Activated naive CD4-positive, alpha-beta T cell treated with anti-CD3 and anti-CD28 coated beads for 36 hours (primary cell): ENCODE results near the gene GARNL3. TPM values are rescaled to one million over a fixed set of nuclear protein-coding genes. Genes with fewer than 3 reads are reported as not detected.

ENCODE experiments used
- CTCF ChIA-PET: fragments of 350-600 bp; sonication (Branson Sonifier 250); formaldehyde crosslinking; loops from one replicate; lab custom pipeline; 2021; ENCODE audit warnings: antibody characterized with exemption; lab: Charles Lee
- DNase-seq: peaks from one replicate; pipeline ENCODE4 v3.0.0-alpha.2; 2020
- H3K27ac Mint-ChIP-seq: one replicate; pipeline ENCODE4 v1.8.0; 2021; ENCODE audit warnings: mild to moderate bottlenecking, mixed read lengths
- H3K27me3 Mint-ChIP-seq: one replicate; pipeline ENCODE4 v1.8.0; 2021; ENCODE audit warnings: low read depth, mixed read lengths
- H3K36me3 Mint-ChIP-seq: one replicate; pipeline ENCODE4 v1.8.0; 2021; ENCODE audit warnings: low read depth, mixed read lengths
- H3K4me1 Mint-ChIP-seq: one replicate; pipeline ENCODE4 v1.8.0; 2021; ENCODE audit warnings: low read depth, mixed read lengths
- H3K4me3 Mint-ChIP-seq: one replicate; pipeline ENCODE4 v1.8.0; 2021; ENCODE audit warnings: mild to moderate bottlenecking, moderate library complexity, mixed read lengths
- H3K9me3 Mint-ChIP-seq: one replicate; pipeline ENCODE4 v1.8.0; 2021; ENCODE audit warnings: mixed read lengths
- intact Hi-C: fragments of 100-400 bp; cut with micrococcal nuclease; formaldehyde crosslinking; loops from one replicate; pipeline ENCODE4 v1.15.1; 2023
- total RNA-seq, 2 experiments: library from RNA; stranded (reverse); gene quantifications; one replicate each; pipeline ENCODE4 v1.2.3, GENCODE V29; 2021

The GARNL3 gene
- 1 to 10 TPM; 1.2 to 4.6 TPM for total RNA-seq

- CTCF ChIA-PET = interaction anchor here (0.7 to 1.5 kb wide), 2 partner anchors 50 to 460 kb away, joined by 3 read pairs; partner anchors contain the start of gene ZBTB43
- Mint-ChIP-seq H3K9me3 (no peaks in the 10 kb centered on the region), H3K27ac (no peak within 1 kb of the TSS), H3K36me3 (no peaks in the 10 kb centered on the region), H3K27me3 (no peaks in the 10 kb centered on the region), H3K4me1 (no peaks in the 10 kb centered on the region), H3K4me3 (no peak within 1 kb of the TSS)
- no peak for DNase-seq
- intact Hi-C loops = no loop called here
Measured at GRCh38 chr9:127264462-127265219, at the start of gene GARNL3. Gene GARNL3 (plus strand): TSS chr9:127264774. CDS start chr9:127264878, 104 bp downstream.

GRCh38 chr9:127215268-127216209 is 49.0 kb upstream of the GARNL3 start:
- H3K9me3 Mint-ChIP-seq = no peaks in the 10 kb centered on the region
- DNase-seq = no peak
- peaks cover 3% of the 10 kb centered on the region for H3K27me3 Mint-ChIP-seq
- intact Hi-C loops = loop anchor here (2.0 kb wide), 2 partner anchors 181 to 235 kb away; partner anchors contain the start of genes LRSAM1, RPL12 and SLC2A8
- no peak overlapping the region for H3K4me3 Mint-ChIP-seq
- peaks cover 4% of the 10 kb centered on the region for H3K4me1 Mint-ChIP-seq
- CTCF ChIA-PET = interaction anchor here (0.6 to 1.7 kb wide), 13 partner anchors 9 to 276 kb away, joined by 3 to 10 read pairs (median 3); partner anchors contain the start of gene SLC2A8
- no peaks in the 10 kb centered on the region for H3K36me3 Mint-ChIP-seq
- H3K27ac Mint-ChIP-seq = no peak overlapping the region

- Mint-ChIP-seq H3K4me1 (peaks cover 4% of the 10 kb centered on the region), H3K9me3 (no peaks in the 10 kb centered on the region), H3K4me3 (no peak overlapping the region), H3K27ac (no peak overlapping the region), H3K27me3 (peaks cover 3% of the 10 kb centered on the region), H3K36me3 (no peaks in the 10 kb centered on the region)
- CTCF ChIA-PET = interaction anchor here (0.7 to 0.8 kb wide), 2 partner anchors 181 to 274 kb away, joined by 3 read pairs; partner anchors contain the start of gene SLC2A8
- intact Hi-C loops = no loop called here
- DNase-seq = no peak
Measured at GRCh38 chr9:127216210-127216887, 48.2 kb upstream of the GARNL3 start.

GRCh38 chr9:127216888-127217217 is 47.7 kb upstream of the GARNL3 start:
- intact Hi-C loops = no loop called here
- Mint-ChIP-seq H3K27ac (no peak overlapping the region), H3K4me3 (no peak overlapping the region), H3K27me3 (peaks cover 3% of the 10 kb centered on the region), H3K4me1 (peaks cover 6% of the 10 kb centered on the region), H3K9me3 (no peaks in the 10 kb centered on the region), H3K36me3 (no peaks in the 10 kb centered on the region)
- CTCF ChIA-PET = no interaction called here
- DNase-seq = no peak

- intact Hi-C loops = no loop called here
- DNase-seq = no peak
- H3K4me3 Mint-ChIP-seq = no peak overlapping the region
- no peaks in the 10 kb centered on the region for H3K9me3 Mint-ChIP-seq
- no peaks in the 10 kb centered on the region for H3K36me3 Mint-ChIP-seq
- peaks cover 3% of the 10 kb centered on the region for H3K27me3 Mint-ChIP-seq
- peaks cover 19% of the 10 kb centered on the region for H3K4me1 Mint-ChIP-seq
- CTCF ChIA-PET = interaction anchor here (0.7 kb wide), 1 partner anchor 199 kb away, joined by 4 read pairs; no protein-coding TSS in a partner anchor
- H3K27ac Mint-ChIP-seq = no peak overlapping the region
Measured at GRCh38 chr9:127218818-127219217, 45.8 kb upstream of the GARNL3 start.

- intact Hi-C loops = no loop called here
- DNase-seq = no peak
- H3K27ac Mint-ChIP-seq = no peak overlapping the region
- no peaks in the 10 kb centered on the region for H3K27me3 Mint-ChIP-seq
- H3K4me3 Mint-ChIP-seq = no peak overlapping the region
- H3K4me1 Mint-ChIP-seq = peaks cover 22% of the 10 kb centered on the region
- CTCF ChIA-PET = no interaction called here
- no peaks in the 10 kb centered on the region for H3K36me3 Mint-ChIP-seq
- H3K9me3 Mint-ChIP-seq = no peaks in the 10 kb centered on the region
Measured at GRCh38 chr9:127219520-127219919, 45.1 kb upstream of the GARNL3 start.

- H3K4me1 Mint-ChIP-seq = peaks cover 27% of the 10 kb centered on the region
- intact Hi-C loops = no loop called here
- H3K4me3 Mint-ChIP-seq = no peak overlapping the region
- DNase-seq = peak; percentile 35
- peaks cover 8% of the 10 kb centered on the region for H3K27me3 Mint-ChIP-seq
- peaks cover 2% of the 10 kb centered on the region for H3K36me3 Mint-ChIP-seq
- H3K27ac Mint-ChIP-seq = no peak overlapping the region
- CTCF ChIA-PET = no interaction called here
- H3K9me3 Mint-ChIP-seq = no peaks in the 10 kb centered on the region
Measured at GRCh38 chr9:127221695-127222094, 42.9 kb upstream of the GARNL3 start.

- no peak for DNase-seq
- Mint-ChIP-seq H3K9me3 (no peaks in the 10 kb centered on the region), H3K36me3 (peaks cover 2% of the 10 kb centered on the region), H3K27ac (no peak overlapping the region), H3K27me3 (peaks cover 9% of the 10 kb centered on the region), H3K4me1 (peaks cover 28% of the 10 kb centered on the region), H3K4me3 (no peak overlapping the region)
- CTCF ChIA-PET = no interaction called here
- intact Hi-C loops = no loop called here
Measured at GRCh38 chr9:127222388-127223095, 42.0 kb upstream of the GARNL3 start.

GRCh38 chr9:127223266-127223665 is 41.3 kb upstream of the GARNL3 start:
- intact Hi-C loops = no loop called here
- no peak overlapping the region for H3K4me3 Mint-ChIP-seq

GRCh38 chr9:127223810-127224177 is 40.8 kb upstream of the GARNL3 start:
- peaks cover 9% of the 10 kb centered on the region for H3K27me3 Mint-ChIP-seq
- no peak for DNase-seq
- peaks cover 2% of the 10 kb centered on the region for H3K36me3 Mint-ChIP-seq
- H3K9me3 Mint-ChIP-seq = no peaks in the 10 kb centered on the region
- H3K4me1 Mint-ChIP-seq = peaks cover 28% of the 10 kb centered on the region
- intact Hi-C loops = loop anchor here (1.0 to 2.0 kb wide), 3 partner anchors 22 to 501 kb away; partner anchors contain the start of gene ZNF79
- CTCF ChIA-PET = interaction anchor here (0.7 to 2.7 kb wide), 2 partner anchors 9 to 27 kb away, joined by 3 to 10 read pairs; no protein-coding TSS in a partner anchor
- H3K27ac Mint-ChIP-seq = no peak overlapping the region
- peak overlapping the region; percentile 73 for H3K4me3 Mint-ChIP-seq

More at GRCh38 chr9:127223266-127223665, 41.3 kb upstream of the GARNL3 start:
- no peak for DNase-seq
- Mint-ChIP-seq H3K9me3 (no peaks in the 10 kb centered on the region), H3K4me1 (peaks cover 28% of the 10 kb centered on the region), H3K27ac (no peak overlapping the region), H3K27me3 (peaks cover 9% of the 10 kb centered on the region), H3K36me3 (peaks cover 2% of the 10 kb centered on the region)
- CTCF ChIA-PET = interaction anchor here (2.7 kb wide), 1 partner anchor 9 kb away, joined by 10 read pairs; no protein-coding TSS in a partner anchor

GRCh38 chr9:127224178-127224882 is 40.2 kb upstream of the GARNL3 start:
- Mint-ChIP-seq H3K27ac (no peak overlapping the region), H3K4me1 (peaks cover 28% of the 10 kb centered on the region), H3K36me3 (peaks cover 2% of the 10 kb centered on the region), H3K9me3 (no peaks in the 10 kb centered on the region), H3K27me3 (peaks cover 9% of the 10 kb centered on the region), H3K4me3 (peak overlapping the region; percentile 73)
- CTCF ChIA-PET = interaction anchor here (0.7 to 2.7 kb wide), 3 partner anchors 10 to 28 kb away, joined by 3 to 10 read pairs (median 3); no protein-coding TSS in a partner anchor
- intact Hi-C loops = loop anchor here (1.0 to 2.0 kb wide), 3 partner anchors 21 to 502 kb away; partner anchors contain the start of gene ZNF79
- DNase-seq = peak; percentile 85
